Colonic mucosa (tissue), 4 donors: ENCODE results near the gene SLC6A11. TPM values are rescaled to one million over a fixed set of nuclear protein-coding genes. Genes with fewer than 3 reads are reported as not detected.

Source experiments
- DNase-seq: peaks from one replicate; pipeline ENCODE4 v3.0.0-alpha.2; 2020
- H3K27ac ChIP-seq: fragments of 200-600 bp; one replicate; pipeline ENCODE4 v1.8.0; 2021
- H3K27me3 ChIP-seq: fragments of 200-600 bp; one replicate; pipeline ENCODE4 v1.8.0; 2021
- H3K36me3 ChIP-seq: fragments of 200-600 bp; one replicate; pipeline ENCODE4 v1.8.0; 2021
- H3K4me1 ChIP-seq: fragments of 200-600 bp; one replicate; pipeline ENCODE4 v1.8.0; 2021; ENCODE audit warnings: mild to moderate bottlenecking
- H3K4me3 ChIP-seq: fragments of 200-600 bp; one replicate; pipeline ENCODE4 v1.8.0; 2021
- H3K9ac ChIP-seq, 2 donors: one replicate each; pipeline ENCODE4 v1.7.0; 2013; ENCODE audit warnings: control low read depth in 2 of 2, low read depth in 2 of 2, low read length in 2 of 2
- H3K9me3 ChIP-seq: fragments of 200-600 bp; one replicate; pipeline ENCODE4 v1.8.0; 2021
- CTCF ChIP-seq: fragments of 200-600 bp; IDR thresholded peaks from one replicate; pipeline ENCODE4 v1.8.0; 2022; ENCODE audit warnings: antibody characterized with exemption, mild to moderate bottlenecking
- intact Hi-C: fragments of 100-400 bp; cut with DNase I; formaldehyde crosslinking; loops from one replicate; pipeline ENCODE4 v1.14.1; 2022
- total RNA-seq, 2 donors: library from RNA; stranded (reverse); fragmentation: NEBNext Ultra II Directional in 1 of 2; extraction: Animal tissue kit (Norgen Biotek cat#: 25700) in 1 of 2; gene quantifications; one replicate each; pipeline ENCODE4 v1.2.1, GENCODE V29; 2021
- donor health status: healthy.
- donor health status: DM: no; HTN: no; CAD: no.
- donor health status: DM: no; HTN: no; CAD: no.

The SLC6A11 gene
- total RNA-seq, 2 donors from 2014 or later: not detected

- Histone ChIP-seq H3K9me3 (no peaks in the 10 kb centered on the region), H3K4me3 (no peak overlapping the region), H3K27ac (no peak overlapping the region), H3K4me1 (no peaks in the 10 kb centered on the region), H3K36me3 (no peaks in the 10 kb centered on the region), H3K9ac (no peak overlapping the region), H3K27me3 (no peaks in the 10 kb centered on the region)
- no peak for TF ChIP-seq CTCF
- no peak for DNase-seq
- intact Hi-C loops: no loop called here
These were observed 34.0 kb upstream of the SLC6A11 start for GRCh38 chr3:10781981-10782380.

GRCh38 chr3:10783360-10784351, 32.4 kb upstream of the SLC6A11 start:
- peak; percentile 88 for TF ChIP-seq CTCF
- H3K9me3 ChIP-seq: no peaks in the 10 kb centered on the region
- no peaks in the 10 kb centered on the region for H3K27me3 ChIP-seq
- H3K4me1 ChIP-seq: no peaks in the 10 kb centered on the region
- H3K4me3 ChIP-seq: no peak overlapping the region
- no peak overlapping the region for H3K27ac ChIP-seq
- intact Hi-C loops: no loop called here
- DNase-seq: peak; percentile 30
- H3K36me3 ChIP-seq: no peaks in the 10 kb centered on the region
- no peak overlapping the region for H3K9ac ChIP-seq

GRCh38 chr3:10786640-10787039, 29.4 kb upstream of the SLC6A11 start:
- no peak overlapping the region for H3K4me3 ChIP-seq
- no peaks in the 10 kb centered on the region for H3K9me3 ChIP-seq
- H3K4me1 ChIP-seq: no peaks in the 10 kb centered on the region
- no peak for DNase-seq
- H3K9ac ChIP-seq: no peak overlapping the region
- no peak for TF ChIP-seq CTCF
- H3K36me3 ChIP-seq: no peaks in the 10 kb centered on the region
- intact Hi-C loops: no loop called here
- H3K27ac ChIP-seq: no peak overlapping the region
- H3K27me3 ChIP-seq: no peaks in the 10 kb centered on the region

- intact Hi-C loops: no loop called here
- DNase-seq: no peak
These were observed 27.6 kb upstream of the SLC6A11 start for GRCh38 chr3:10788451-10788850.

GRCh38 chr3:10790713-10791112, 25.3 kb upstream of the SLC6A11 start:
- H3K27me3 ChIP-seq: no peaks in the 10 kb centered on the region
- H3K27ac ChIP-seq: no peak overlapping the region
- TF ChIP-seq CTCF: no peak
- H3K4me3 ChIP-seq: no peak overlapping the region
- H3K36me3 ChIP-seq: no peaks in the 10 kb centered on the region
- H3K9ac ChIP-seq: no peak overlapping the region
- no peak for DNase-seq
- intact Hi-C loops: no loop called here
- no peaks in the 10 kb centered on the region for H3K4me1 ChIP-seq
- no peaks in the 10 kb centered on the region for H3K9me3 ChIP-seq

More at GRCh38 chr3:10788451-10788850, 27.6 kb upstream of the SLC6A11 start:
- Histone ChIP-seq H3K4me1 (no peaks in the 10 kb centered on the region), H3K9ac (no peak overlapping the region), H3K9me3 (no peaks in the 10 kb centered on the region), H3K27ac (no peak overlapping the region), H3K36me3 (no peaks in the 10 kb centered on the region), H3K4me3 (no peak overlapping the region), H3K27me3 (no peaks in the 10 kb centered on the region)
- TF ChIP-seq CTCF: no peak
